H1 (cell line): Measurements from ENCODE around the gene SPG11. TPM values are rescaled to one million over a fixed set of nuclear protein-coding genes. Genes with fewer than 3 reads are reported as not detected.

Source experiments
- CTCF ChIA-PET: fragments of 300-600 bp; sonication (Branson Sonifier 250); formaldehyde crosslinking; loops from one replicate; lab custom pipeline; 2021; ENCODE audit not compliant: partially characterized antibody; lab: Charles Lee
- POLR2A ChIA-PET: fragments of 300-600 bp; sonication (Branson Sonifier 250); formaldehyde crosslinking; loops from one replicate; lab custom pipeline; 2021; ENCODE audit warnings: inconsistent platforms; ENCODE audit not compliant: partially characterized antibody; lab: Charles Lee
- DNase-seq, 2 experiments: peaks; one replicate each; pipeline versions ENCODE4 v3.0.0 to v3.0.0-alpha.2; 2010 to 2022; ENCODE audit warnings: low spot score in 2 of 2, low read depth in 1 of 2, mixed read lengths in 1 of 2
- FAIRE-seq: peaks from 2 replicates; lab custom pipeline; 2011; peaks lifted over from hg19 to GRCh38; lab: Jason Lieb, UNC
- H2AFZ ChIP-seq: 2 replicates; pipeline ENCODE4 v1.8.1; 2012; ENCODE audit warnings: low read length, inconsistent platforms
- H2AK5ac ChIP-seq: 2 replicates; pipeline ENCODE4 v1.6.1; 2013; ENCODE audit warnings: low read depth, low read length
- H2BK120ac ChIP-seq: replicated peaks from 2 replicates; pipeline ENCODE3; 2013; ENCODE audit warnings: low read depth, low read length, inconsistent platforms
- H2BK12ac ChIP-seq: 2 replicates; pipeline ENCODE4 v1.6.1; 2013; ENCODE audit warnings: low read depth, low read length
- H2BK15ac ChIP-seq: 2 replicates; pipeline ENCODE4 v1.6.1; 2013; ENCODE audit warnings: low read length
- H2BK20ac ChIP-seq: 2 replicates; pipeline ENCODE4 v1.6.1; 2013; ENCODE audit warnings: low read length
- H2BK5ac ChIP-seq: 2 replicates; pipeline ENCODE4 v1.6.1; 2013; ENCODE audit warnings: low read depth, low read length
- H3K14ac ChIP-seq: 2 replicates; pipeline ENCODE4 v1.6.1; 2013; ENCODE audit warnings: inconsistent platforms; ENCODE audit not compliant: insufficient read length
- H3K18ac ChIP-seq: 2 replicates; pipeline ENCODE4 v1.6.1; 2013; ENCODE audit warnings: low read length; ENCODE audit errors: extremely low read depth
- H3K23ac ChIP-seq: 2 replicates; pipeline ENCODE4 v1.6.1; 2013; ENCODE audit warnings: inconsistent platforms; ENCODE audit not compliant: insufficient read length
- H3K23me2 ChIP-seq: 2 replicates; pipeline ENCODE4 v1.6.1; 2013; ENCODE audit warnings: low read depth, low read length
- H3K27ac ChIP-seq: 2 replicates; pipeline ENCODE4 v1.6.1; 2011; ENCODE audit warnings: low read depth, low read length, inconsistent platforms
- H3K27me3 ChIP-seq, 4 experiments: replicated peaks in 1 of 4; 1 replicate in 1 of 4; 2 replicates in 3 of 4; pipeline versions ENCODE4 v1.6.1 to v1.8.1; 2011 to 2013; ENCODE audit warnings: low read length in 3 of 4, mild to moderate bottlenecking in 3 of 4, inconsistent platforms in 2 of 4, mixed read lengths in 2 of 4, moderate library complexity in 1 of 4; ENCODE audit not compliant: control insufficient read depth in 3 of 4, insufficient read depth in 3 of 4; ENCODE audit errors: extremely low read depth in 1 of 4
- H3K36me3 ChIP-seq, 4 experiments: 2 replicates each; pipeline versions ENCODE4 v1.6.1 to v1.8.1; 2011 to 2013; ENCODE audit warnings: mild to moderate bottlenecking in 4 of 4, low read length in 3 of 4, moderate library complexity in 2 of 4, control low read depth in 1 of 4, inconsistent platforms in 1 of 4; ENCODE audit not compliant: insufficient read depth in 4 of 4, control insufficient read depth in 2 of 4
- H3K4ac ChIP-seq: replicated peaks from 2 replicates; pipeline ENCODE3; 2013; ENCODE audit warnings: low read length, low read depth, mixed read lengths, inconsistent platforms; ENCODE audit not compliant: insufficient read length
- H3K4me1 ChIP-seq, 4 experiments: replicated peaks in 1 of 4; 1 replicate in 1 of 4; 2 replicates in 3 of 4; pipeline versions ENCODE4 v1.6.1 to v1.8.1; 2011 to 2013; ENCODE audit warnings: low read length in 3 of 4, inconsistent platforms in 2 of 4, mixed read lengths in 1 of 4; ENCODE audit not compliant: insufficient read depth in 4 of 4, control insufficient read depth in 3 of 4
- H3K4me2 ChIP-seq, 2 experiments: 2 replicates each; pipeline versions ENCODE4 v1.6.1 to v1.8.1; 2011 to 2013; ENCODE audit warnings: low read depth in 2 of 2, low read length in 2 of 2, control low read depth in 1 of 2, inconsistent platforms in 1 of 2, mild to moderate bottlenecking in 1 of 2; ENCODE audit not compliant: insufficient read depth in 1 of 2
- H3K4me3 ChIP-seq, 4 experiments: fragments of 200-600, 300-600 bp in 1 of 4; sonication (generic), shearing (Covaris generic), sonication (Bioruptor Twin) in 1 of 4; 2 replicates each; pipeline versions ENCODE4 v1.5.1 to v1.8.1; 2011 to 2016; ENCODE audit warnings: low read length in 4 of 4, low read depth in 3 of 4, control low read depth in 2 of 4, inconsistent platforms in 2 of 4, mild to moderate bottlenecking in 2 of 4, mixed read lengths in 1 of 4, moderate library complexity in 1 of 4; ENCODE audit not compliant: insufficient read depth in 2 of 4; ENCODE audit errors: extremely low read depth in 1 of 4
- H3K56ac ChIP-seq: replicated peaks from 2 replicates; pipeline ENCODE3; 2013; ENCODE audit warnings: low read depth, mild to moderate bottlenecking, mixed read lengths, low read length, inconsistent platforms; ENCODE audit not compliant: insufficient read length
- H3K79me1 ChIP-seq: 2 replicates; pipeline ENCODE4 v1.6.1; 2013; ENCODE audit warnings: low read depth, low read length, control low read depth
- H3K79me2 ChIP-seq, 2 experiments: 2 replicates each; pipeline versions ENCODE4 v1.6.1 to v1.8.1; 2012 to 2013; ENCODE audit warnings: low read length in 2 of 2, mild to moderate bottlenecking in 2 of 2, inconsistent platforms in 1 of 2; ENCODE audit not compliant: insufficient read depth in 2 of 2, control insufficient read depth in 1 of 2
- H3K9ac ChIP-seq, 4 experiments: replicated peaks in 1 of 4; 1 replicate in 1 of 4; 2 replicates in 3 of 4; pipeline versions ENCODE4 v1.6.1 to v1.8.1; 2011 to 2013; ENCODE audit warnings: low read depth in 3 of 4, low read length in 3 of 4, control low read depth in 2 of 4, mild to moderate bottlenecking in 2 of 4, moderate library complexity in 2 of 4, inconsistent platforms in 1 of 4; ENCODE audit errors: extremely low read depth in 1 of 4
- H3K9me3 ChIP-seq, 2 experiments: 2 replicates each; pipeline versions ENCODE4 v1.6.1 to v1.8.1; 2012 to 2013; ENCODE audit warnings: mild to moderate bottlenecking in 2 of 2, moderate library complexity in 2 of 2, control low read depth in 1 of 2, inconsistent platforms in 1 of 2, low read depth in 1 of 2, low read length in 1 of 2, mixed read lengths in 1 of 2; ENCODE audit not compliant: insufficient read depth in 2 of 2
- H4K20me1 ChIP-seq, 2 experiments: replicated peaks in 1 of 2; 2 replicates each; pipeline versions ENCODE3 to v1.8.1; 2011 to 2013; ENCODE audit warnings: inconsistent platforms in 2 of 2, low read length in 2 of 2, mild to moderate bottlenecking in 1 of 2; ENCODE audit not compliant: insufficient read depth in 2 of 2, control insufficient read depth in 1 of 2
- H4K5ac ChIP-seq: 2 replicates; pipeline ENCODE4 v1.6.1; 2013; ENCODE audit warnings: low read length, low read depth, mixed read lengths, inconsistent platforms; ENCODE audit not compliant: insufficient read length
- H4K8ac ChIP-seq: 2 replicates; pipeline ENCODE4 v1.8.0; 2013; ENCODE audit warnings: mild to moderate bottlenecking, moderate library complexity, low read length, inconsistent platforms; ENCODE audit not compliant: insufficient read depth; ENCODE audit errors: extremely low read depth
- H4K91ac ChIP-seq: replicated peaks from 2 replicates; pipeline ENCODE3; 2013; ENCODE audit warnings: low read length, mixed read lengths, inconsistent platforms; ENCODE audit not compliant: insufficient read length
- SRF ChIP-seq: IDR thresholded peaks from 2 replicates; pipeline ENCODE4 v1.6.1; 2011; ENCODE audit warnings: mild to moderate bottlenecking, low read depth, low read length, moderate library complexity
- WGBS, 2 experiments: shearing (Covaris generic) in 1 of 2; methylation state at CpG; one replicate each; pipeline versions ENCODE4 v1.1.6 to v1.1.7; 2013 to 2015; ENCODE audit warnings: low lambda C conversion rate in 2 of 2, mixed read lengths in 2 of 2, inconsistent platforms in 1 of 2, low coverage in 1 of 2, missing lambda C conversion rate in 1 of 2; ENCODE audit not compliant: insufficient replicate concordance in 2 of 2, insufficient coverage in 1 of 2, insufficient read length in 1 of 2; ENCODE audit errors: extremely low coverage in 1 of 2, missing lambda C conversion rate in 1 of 2; 5-methylcytosine and 5-hydroxymethylcytosine counted together
- polyA plus RNA-seq, 7 experiments: library from polyadenylated mRNA; depleted of rRNA in 3 of 7; stranded (reverse) in 5 of 7; unstranded in 2 of 7; fragments of >200 nt in 5 of 7; fragments of 200-250 nt in 2 of 7; gene quantifications; 1 replicate in 5 of 7; 2 replicates in 1 of 7; 4 replicates in 1 of 7; pipeline versions ENCODE4 v1.2.1 to v1.2.3, GENCODE V29; 2011 to 2013; ENCODE audit warnings: missing spikeins in 2 of 7, mixed read lengths in 2 of 7
- total RNA-seq: library from RNA; stranded (reverse); fragmentation: NEBNext Ultra II Directional; extraction: Animal tissue kit (Norgen Biotek cat#: 25700); gene quantifications from 2 replicates; pipeline ENCODE4 v1.2.1, GENCODE V29; 2021

Gene SPG11
- total and polyA plus RNA-seq, 2 of the 8 experiments (the other 6 are each of a cell fraction or from before 2014, with no cell fraction given) = 37.1 to 38.6 TPM

- Histone ChIP-seq H3K79me2 (no peaks in the 10 kb centered on the region), H4K91ac (no peak overlapping the region), H4K8ac (no peak overlapping the region), H3K4me2 (no peak overlapping the region), H3K4me1 (no peaks in the 10 kb centered on the region), H3K9ac (no peak overlapping the region), H3K23ac (no peak overlapping the region), H3K9me3 (no peaks in the 10 kb centered on the region), H4K5ac (no peak overlapping the region), H3K27ac (no peak overlapping the region), H3K4me3 (no peak overlapping the region), H3K79me1 (no peaks in the 10 kb centered on the region; the same call in none of the 2 replicates), H4K20me1 (no peaks in the 10 kb centered on the region), H3K36me3 (peaks cover 0 to 15% (median 1%) of the 10 kb centered on the region in 4 experiments; a peak in 2 of 8 replicates), H3K27me3 (no peaks in the 10 kb centered on the region), H3K56ac (no peak overlapping the region), H2BK20ac (no peak overlapping the region), H2BK12ac (no peak overlapping the region), H2BK15ac (no peak overlapping the region), H2AFZ (no peak overlapping the region), H2BK120ac (no peak overlapping the region), H3K14ac (no peak overlapping the region), H3K18ac (no peak overlapping the region), H3K23me2 (no peaks in the 10 kb centered on the region), H2AK5ac (no peak overlapping the region), H2BK5ac (no peak overlapping the region), H3K4ac (no peak overlapping the region)
- DNase-seq (peak in 1 of 2 experiments; percentile 39), FAIRE-seq (no peak)
- ChIA-PET POLR2A (interaction anchor here (0.7 to 2.2 kb wide), 4 partner anchors 16 to 102 kb away, joined by 3 to 9 read pairs (median 6); partner anchors contain the start of gene CTDSPL2), CTCF (interaction anchor here (1.0 kb wide), 1 partner anchor 10 kb away, joined by 3 read pairs; no protein-coding TSS in a partner anchor)
- 88% methylated on average over 10 of the region's 10 CpGs; no CpG with 5 or more reads in 1 of the 2 experiments for WGBS, 2 experiments
- TF ChIP-seq SRF = no peak
These were observed 133.4 kb downstream of the SPG11 start for GRCh38 chr15:44529864-44530604.
